Lower lobe of right lung (tissue), 2 donors: ENCODE data around the gene RPL7A. TPM values are rescaled to one million over a fixed set of nuclear protein-coding genes. Genes with fewer than 3 reads are reported as not detected.
A peak's percentile ranks its signal among the peaks of the same experiment; 100 is the strongest.
"Not testable (repeated sequence)": the region's sequence is repeated elsewhere in the genome, so short reads cannot be mapped to it uniquely, and the experiment has no call there.

Source experiments
- ATAC-seq, 2 donors: fragments of 200-7000 bp; cut with Tn5 transposase; one replicate each; pipeline ENCODE4 v1.9.1; 2020 to 2022; ENCODE audit warnings: mild to moderate bottlenecking in 2 of 2, moderate library complexity in 2 of 2
- DNase-seq: peaks from one replicate; pipeline ENCODE4 v3.0.0-alpha.2; 2020
- H3K27ac ChIP-seq: fragments of 200-600 bp; one replicate; pipeline ENCODE4 v1.8.0; 2022
- H3K27me3 ChIP-seq: fragments of 200-600 bp; one replicate; pipeline ENCODE4 v1.8.0; 2022; ENCODE audit warnings: low read depth
- H3K36me3 ChIP-seq: fragments of 200-600 bp; one replicate; pipeline ENCODE4 v1.8.0; 2022; ENCODE audit warnings: mild to moderate bottlenecking
- H3K4me1 ChIP-seq: fragments of 200-600 bp; one replicate; pipeline ENCODE4 v1.8.0; 2022
- H3K4me3 ChIP-seq: fragments of 200-600 bp; one replicate; pipeline ENCODE4 v1.8.0; 2022; ENCODE audit warnings: mild to moderate bottlenecking
- H3K9me3 ChIP-seq: fragments of 200-600 bp; one replicate; pipeline ENCODE4 v1.8.0; 2022
- intact Hi-C: fragments of 100-400 bp; cut with DNase I; formaldehyde crosslinking; loops from one replicate; pipeline ENCODE4 v1.11.0; 2022
- total RNA-seq: library from RNA; stranded (reverse); fragmentation: NEBNext Ultra II Directional; extraction: Animal tissue kit (Norgen Biotek cat#: 25700); gene quantifications from one replicate; pipeline ENCODE4 v1.2.1, GENCODE V29; 2021
- TF ChIP-seq, protein P1 (sequence below): fragments of 200-600 bp; IDR thresholded peaks from one replicate; pipeline ENCODE4 v1.8.0; 2022; ENCODE audit warnings: antibody characterized with exemption, mild to moderate bottlenecking
- donor health status: DM: no; HTN: yes; CAD: no; lungs with severe emphysema.

Gene RPL7A
- total RNA-seq, 1 donor from 2014 or later: 1,397 TPM

DNA sequence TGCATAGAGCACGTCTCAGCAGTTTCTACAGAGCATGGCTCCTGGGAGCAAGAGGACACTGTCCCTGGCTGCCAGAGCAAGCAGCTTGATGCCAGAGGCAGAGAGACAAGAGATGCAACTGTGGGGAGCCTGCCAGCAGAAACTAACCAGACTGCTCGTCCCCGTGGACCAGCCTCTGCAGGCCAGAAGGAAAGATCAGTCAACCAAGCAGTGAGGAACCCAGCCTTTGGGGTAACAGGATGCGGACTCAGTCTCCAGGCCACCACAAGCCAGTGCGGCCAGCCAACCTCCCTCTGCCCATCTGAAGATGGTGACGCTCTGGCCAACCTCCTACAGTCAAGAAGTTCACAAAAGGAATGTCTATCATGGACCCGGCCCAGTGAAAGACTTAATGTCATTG, 24.1 kb downstream of the RPL7A start:
- Histone ChIP-seq H3K27ac (no peak overlapping the region), H3K4me1 (peaks cover 80% of the 10 kb centered on the region), H3K36me3 (peaks cover 56% of the 10 kb centered on the region), H3K27me3 (no peaks in the 10 kb centered on the region), H3K9me3 (no peaks in the 10 kb centered on the region), H3K4me3 (no peak overlapping the region)
- intact Hi-C loops: no loop called here
- ATAC-seq (no peak), DNase-seq (no peak)
- TF ChIP-seq, protein P1, sequence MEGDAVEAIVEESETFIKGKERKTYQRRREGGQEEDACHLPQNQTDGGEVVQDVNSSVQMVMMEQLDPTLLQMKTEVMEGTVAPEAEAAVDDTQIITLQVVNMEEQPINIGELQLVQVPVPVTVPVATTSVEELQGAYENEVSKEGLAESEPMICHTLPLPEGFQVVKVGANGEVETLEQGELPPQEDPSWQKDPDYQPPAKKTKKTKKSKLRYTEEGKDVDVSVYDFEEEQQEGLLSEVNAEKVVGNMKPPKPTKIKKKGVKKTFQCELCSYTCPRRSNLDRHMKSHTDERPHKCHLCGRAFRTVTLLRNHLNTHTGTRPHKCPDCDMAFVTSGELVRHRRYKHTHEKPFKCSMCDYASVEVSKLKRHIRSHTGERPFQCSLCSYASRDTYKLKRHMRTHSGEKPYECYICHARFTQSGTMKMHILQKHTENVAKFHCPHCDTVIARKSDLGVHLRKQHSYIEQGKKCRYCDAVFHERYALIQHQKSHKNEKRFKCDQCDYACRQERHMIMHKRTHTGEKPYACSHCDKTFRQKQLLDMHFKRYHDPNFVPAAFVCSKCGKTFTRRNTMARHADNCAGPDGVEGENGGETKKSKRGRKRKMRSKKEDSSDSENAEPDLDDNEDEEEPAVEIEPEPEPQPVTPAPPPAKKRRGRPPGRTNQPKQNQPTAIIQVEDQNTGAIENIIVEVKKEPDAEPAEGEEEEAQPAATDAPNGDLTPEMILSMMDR: no peak

DNA sequence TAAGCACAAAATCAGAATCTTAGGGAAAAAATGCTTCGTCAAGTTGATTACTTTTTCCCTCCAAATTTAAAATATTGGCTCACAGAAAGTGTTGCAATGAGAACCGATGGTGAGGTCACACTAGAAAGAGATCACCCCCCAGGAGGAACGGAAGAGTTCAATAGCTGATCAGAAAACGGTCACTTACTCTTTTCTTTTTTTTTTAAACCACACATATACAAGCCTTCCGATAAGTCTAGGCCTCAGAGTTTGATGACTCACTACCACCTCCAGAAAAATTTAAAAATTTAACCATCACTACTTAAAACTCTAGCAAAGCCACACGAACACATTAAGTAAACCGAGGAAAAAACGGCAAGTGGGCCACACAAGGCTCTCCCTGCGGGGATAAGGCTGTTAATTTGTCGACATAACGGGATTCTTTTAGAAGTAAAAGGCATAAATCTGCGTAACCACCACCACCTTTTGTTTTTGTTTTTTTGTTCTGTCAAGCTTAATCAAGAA, 26.6 kb downstream of the RPL7A start:
- H3K27ac ChIP-seq: peak overlapping the region; percentile 99
- intact Hi-C loops: no loop called here

DNA sequence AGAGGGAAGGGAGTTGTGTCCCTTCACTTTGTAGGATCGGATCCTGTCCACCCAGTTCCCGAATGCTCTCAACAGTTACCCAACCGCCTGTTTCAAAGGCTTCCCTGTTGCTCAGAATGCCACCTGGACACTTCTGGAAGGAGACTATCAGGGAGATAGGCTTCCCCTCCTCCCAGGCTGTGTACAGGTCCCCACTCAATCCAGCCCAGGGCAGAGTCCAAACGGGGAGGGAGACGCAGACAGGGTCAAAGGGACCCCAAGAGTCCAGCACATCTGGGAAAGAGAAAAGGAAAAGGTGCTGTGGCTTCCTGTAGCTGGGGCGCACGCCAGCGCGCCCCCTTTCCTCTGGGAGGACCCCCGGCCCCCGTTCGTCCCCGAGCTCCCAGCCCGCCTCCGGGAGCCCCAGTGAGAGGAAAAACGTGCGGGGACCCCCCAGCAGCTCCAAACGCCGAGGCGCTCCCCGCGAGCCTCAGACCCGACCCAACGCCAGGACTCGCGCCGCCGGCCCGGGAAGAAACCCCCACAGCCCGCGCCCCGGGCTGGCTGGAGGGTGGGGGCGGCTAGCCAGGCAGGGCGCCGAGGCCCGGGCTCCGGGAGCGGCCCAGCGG, 27.2 kb downstream of the RPL7A start:
- TF ChIP-seq, protein P1: no peak
- H3K36me3 ChIP-seq: peaks cover 28% of the 10 kb centered on the region
- ATAC-seq: peak; percentile 13 to 32
- DNase-seq: no peak
- H3K9me3 ChIP-seq: no peaks in the 10 kb centered on the region
- H3K27me3 ChIP-seq: no peaks in the 10 kb centered on the region
- intact Hi-C loops: no loop called here
- H3K27ac ChIP-seq: peak overlapping the region; percentile 99
- peaks cover 51% of the 10 kb centered on the region for H3K4me1 ChIP-seq
- peak overlapping the region; percentile 96 for H3K4me3 ChIP-seq

More for the DNA sequence above, 26.6 kb downstream of the RPL7A start:
- Histone ChIP-seq H3K36me3 (peaks cover 33% of the 10 kb centered on the region), H3K27me3 (no peaks in the 10 kb centered on the region), H3K9me3 (no peaks in the 10 kb centered on the region), H3K4me1 (peaks cover 56% of the 10 kb centered on the region), H3K4me3 (peak overlapping the region; percentile 96)
- TF ChIP-seq, protein P1: no peak
- DNase-seq (no peak), ATAC-seq (no peak)

DNA sequence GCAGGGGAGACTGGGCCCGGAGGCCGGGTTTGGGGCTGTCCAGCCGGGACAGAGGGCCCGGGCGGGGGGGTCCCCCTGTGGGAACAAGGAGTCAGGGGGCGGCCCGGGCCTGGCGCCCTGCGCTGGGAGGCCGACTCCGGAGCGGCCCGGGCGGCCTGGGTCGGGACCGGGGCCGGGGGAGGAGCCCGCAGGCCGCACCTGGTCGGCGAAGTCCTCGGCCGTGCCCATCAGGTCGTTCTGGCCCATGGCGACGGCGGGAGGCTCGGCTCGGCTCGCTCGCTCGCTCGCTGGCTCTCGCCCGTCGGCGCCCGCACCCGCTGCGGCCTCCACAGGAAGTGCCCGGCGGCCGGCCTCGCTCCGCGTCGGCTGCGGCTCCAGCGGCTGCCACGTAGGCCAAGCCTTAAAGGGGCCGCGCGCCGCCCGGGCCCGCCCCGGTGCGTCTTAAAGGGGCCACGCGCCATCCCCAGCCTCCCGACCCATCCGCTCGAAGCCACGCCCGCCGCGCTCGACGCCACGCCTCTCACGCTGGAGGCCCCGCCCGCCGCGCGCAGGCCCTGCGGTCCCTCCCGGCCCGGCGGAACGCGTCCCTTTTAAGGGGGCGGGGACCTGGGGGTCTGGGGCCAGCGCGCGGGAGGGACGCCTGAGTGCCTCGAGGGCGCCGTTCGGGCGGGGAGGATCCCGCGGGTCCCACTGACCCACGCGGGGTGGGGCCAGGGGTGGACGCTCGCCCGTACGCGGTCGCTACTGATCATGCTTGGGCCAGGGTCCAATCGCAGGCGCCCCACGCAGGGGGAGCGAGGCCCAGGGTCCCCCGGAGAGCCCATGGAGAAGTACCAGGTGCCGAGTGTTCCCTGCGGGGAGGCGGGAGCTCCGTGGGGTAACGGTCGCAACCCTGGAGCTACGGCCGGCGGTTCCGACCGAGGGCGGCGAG, 28.0 kb downstream of the RPL7A start, which contains the start of the genes STKLD1 and SURF4:
Gene STKLD1 (plus strand): TSS at position 643 of the 931 bp plus-strand sequence. CDS start 108 bp downstream, at position 751.
Gene SURF4 (minus strand): TSS at position 337 of the 931 bp plus-strand sequence. CDS start 91 bp downstream, at position 246.
- H3K27me3 ChIP-seq: no peaks in the 10 kb centered on the region
- H3K36me3 ChIP-seq: peaks cover 20% of the 10 kb centered on the region
- intact Hi-C loops: no loop called here
- peak; percentile 98 for DNase-seq
- TF ChIP-seq, protein P1: no peak
- H3K4me3 ChIP-seq: peak within 1 kb of the TSS; percentile 96
- H3K4me1 ChIP-seq: peaks cover 43% of the 10 kb centered on the region
- peak; percentile 98 for ATAC-seq
- H3K9me3 ChIP-seq: no peaks in the 10 kb centered on the region
- peak within 1 kb of the TSS; percentile 99 for H3K27ac ChIP-seq

DNA sequence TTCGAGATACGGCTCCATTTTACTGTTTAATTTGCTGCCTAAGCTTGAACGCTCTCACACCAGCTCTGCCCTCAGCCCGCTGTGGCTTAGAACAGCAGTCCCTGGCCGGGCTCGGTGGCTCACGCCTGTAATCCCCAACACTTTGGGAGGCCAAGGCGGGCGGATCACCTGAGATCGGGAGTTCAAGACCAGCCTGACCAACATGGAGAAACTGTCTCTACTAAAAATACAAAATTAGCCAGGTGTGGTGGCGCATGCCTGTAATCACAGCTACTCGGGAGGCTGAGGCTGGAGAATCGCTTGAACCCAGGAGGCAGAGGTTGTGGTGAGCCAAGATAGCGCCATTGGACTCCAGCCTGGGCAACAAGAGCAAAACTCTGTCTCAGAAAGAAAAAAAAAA, 29.3 kb downstream of the RPL7A start:
- H3K27me3 ChIP-seq, intact Hi-C loops, H3K4me3 ChIP-seq, H3K9me3 ChIP-seq, H3K27ac ChIP-seq, ATAC-seq, DNase-seq: not testable (repeated sequence)
- Histone ChIP-seq H3K4me1 (peaks cover 30% of the 10 kb centered on the region), H3K36me3 (peaks cover 12% of the 10 kb centered on the region)
